Ascending aorta (tissue), 2 donors: Measurements from ENCODE around the gene ARPC4. TPM values are rescaled to one million over a fixed set of nuclear protein-coding genes. Genes with fewer than 3 reads are reported as not detected.

ENCODE experiments used
- DNase-seq, 2 donors: peaks; one replicate each; pipeline ENCODE4 v3.0.0-alpha.2; 2019; ENCODE audit warnings: low spot score in 2 of 2
- H3K27ac ChIP-seq, 2 donors: fragments of 200-600 bp; sonication (generic); one replicate each; pipeline ENCODE4 v1.5.1; 2016 to 2017; ENCODE audit warnings: mild to moderate bottlenecking in 1 of 2
- H3K27me3 ChIP-seq: fragments of 200-600 bp; sonication (generic); one replicate; pipeline ENCODE4 v1.5.1; 2017
- H3K36me3 ChIP-seq, 2 donors: fragments of 200-600 bp; sonication (generic); one replicate each; pipeline ENCODE4 v1.5.1; 2016
- H3K4me1 ChIP-seq, 2 donors: fragments of 200-600 bp; sonication (generic); one replicate each; pipeline ENCODE4 v1.5.1; 2016 to 2017; ENCODE audit warnings: mild to moderate bottlenecking in 1 of 2
- H3K4me3 ChIP-seq, 2 donors: fragments of 200-600 bp; sonication (generic); one replicate each; pipeline ENCODE4 v1.5.1; 2016 to 2017; ENCODE audit warnings: mild to moderate bottlenecking in 1 of 2
- H3K9me3 ChIP-seq, 2 donors: fragments of 200-600 bp; sonication (generic); one replicate each; pipeline ENCODE4 v1.5.1; 2016
- intact Hi-C: fragments of 100-400 bp; cut with DNase I; formaldehyde crosslinking; loops from one replicate; pipeline ENCODE4 v1.15.1; 2023
- total RNA-seq: library from RNA; depleted of rRNA; stranded (reverse); fragments of >200 nt; gene quantifications from one replicate; pipeline ENCODE4 v1.1.0, GENCODE V29; 2016
- TF ChIP-seq, protein P1 (sequence below), 3 experiments: fragments of 200-600 bp in 2 of 3; fragments of 450-650 bp in 1 of 3; sonication (generic) in 2 of 3; IDR thresholded peaks; one replicate each; pipeline ENCODE4 v1.5.1; 2016 to 2019; ENCODE audit warnings: antibody characterized with exemption in 3 of 3, mild to moderate bottlenecking in 1 of 3, moderate library complexity in 1 of 3

Gene ARPC4
- 160 TPM for total RNA-seq

- H3K4me1 ChIP-seq, result peaks cover 6 to 22% of the 10 kb centered on the region in 2 donors
- intact Hi-C loops, result loop anchor here (1.0 to 5.0 kb wide), 11 partner anchors 18 to 350 kb away; partner anchors contain the start of genes BRPF1, CRELD1, IL17RC and OGG1
Observed at GRCh38 chr3:9792405-9793160, at the start of gene ARPC4, which contains the start of gene TADA3. Gene ARPC4, plus strand, starts transcription at chr3:9793082. Its CDS starts 40 bp downstream, at chr3:9793122. Gene TADA3, minus strand, starts transcription at chr3:9792473. Its CDS starts 1,007 bp downstream, at chr3:9791466.

DNA sequence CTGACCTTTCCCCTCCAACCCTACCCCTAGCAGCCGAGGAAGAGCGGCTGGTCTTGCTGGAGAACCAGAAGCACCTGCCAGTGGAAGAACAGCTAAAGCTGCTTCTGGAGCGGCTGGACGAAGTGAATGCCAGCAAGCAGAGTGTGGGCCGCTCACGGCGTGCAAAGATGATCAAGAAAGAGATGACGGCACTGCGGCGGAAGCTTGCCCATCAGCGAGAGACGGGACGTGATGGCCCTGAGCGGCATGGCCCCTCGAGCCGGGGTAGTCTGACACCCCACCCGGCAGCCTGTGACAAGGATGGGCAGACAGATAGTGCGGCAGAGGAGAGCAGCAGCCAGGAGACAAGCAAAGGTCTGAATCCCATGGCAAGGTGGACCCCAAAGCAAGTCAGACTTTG is 49.3 kb upstream of the ARPC4 start:
- no peak overlapping the region for H3K27ac ChIP-seq
- no peaks in the 10 kb centered on the region for H3K9me3 ChIP-seq
- DNase-seq, result no peak
- TF ChIP-seq, protein P1, sequence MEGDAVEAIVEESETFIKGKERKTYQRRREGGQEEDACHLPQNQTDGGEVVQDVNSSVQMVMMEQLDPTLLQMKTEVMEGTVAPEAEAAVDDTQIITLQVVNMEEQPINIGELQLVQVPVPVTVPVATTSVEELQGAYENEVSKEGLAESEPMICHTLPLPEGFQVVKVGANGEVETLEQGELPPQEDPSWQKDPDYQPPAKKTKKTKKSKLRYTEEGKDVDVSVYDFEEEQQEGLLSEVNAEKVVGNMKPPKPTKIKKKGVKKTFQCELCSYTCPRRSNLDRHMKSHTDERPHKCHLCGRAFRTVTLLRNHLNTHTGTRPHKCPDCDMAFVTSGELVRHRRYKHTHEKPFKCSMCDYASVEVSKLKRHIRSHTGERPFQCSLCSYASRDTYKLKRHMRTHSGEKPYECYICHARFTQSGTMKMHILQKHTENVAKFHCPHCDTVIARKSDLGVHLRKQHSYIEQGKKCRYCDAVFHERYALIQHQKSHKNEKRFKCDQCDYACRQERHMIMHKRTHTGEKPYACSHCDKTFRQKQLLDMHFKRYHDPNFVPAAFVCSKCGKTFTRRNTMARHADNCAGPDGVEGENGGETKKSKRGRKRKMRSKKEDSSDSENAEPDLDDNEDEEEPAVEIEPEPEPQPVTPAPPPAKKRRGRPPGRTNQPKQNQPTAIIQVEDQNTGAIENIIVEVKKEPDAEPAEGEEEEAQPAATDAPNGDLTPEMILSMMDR (IDR thresholded peaks at IDR 0.05), result no peak
- H3K27me3 ChIP-seq, result no peaks in the 10 kb centered on the region
- H3K4me3 ChIP-seq, result no peak overlapping the region
- intact Hi-C loops, result no loop called here
- H3K36me3 ChIP-seq, result peaks cover 88 to 91% of the 10 kb centered on the region in 2 donors
- H3K4me1 ChIP-seq, result no peaks in the 10 kb centered on the region

More at GRCh38 chr3:9792405-9793160, at the start of gene ARPC4, which contains the start of gene TADA3:
- H3K27ac ChIP-seq, result peak within 1 kb of the TSS; percentile 95 to 98
- DNase-seq, result peak; percentile 71 to 96
- peak within 1 kb of the TSS; percentile 75 to 84 for H3K4me3 ChIP-seq
- no peaks in the 10 kb centered on the region for H3K9me3 ChIP-seq
- H3K27me3 ChIP-seq, result no peaks in the 10 kb centered on the region
- peaks cover 17 to 24% of the 10 kb centered on the region in 2 donors for H3K36me3 ChIP-seq
- TF ChIP-seq, protein P1 (IDR thresholded peaks at IDR 0.05), result peak in 2 of 3 experiments; percentile 7 to 28

GRCh38 chr3:9744162-9744561 is 48.7 kb upstream of the ARPC4 start:
- TF ChIP-seq, protein P1 (IDR thresholded peaks at IDR 0.05), result no peak
- Histone ChIP-seq H3K36me3 (peaks cover 82 to 85% of the 10 kb centered on the region in 2 donors), H3K4me1 (peaks cover 0 to 3% of the 10 kb centered on the region in 2 donors), H3K27me3 (no peaks in the 10 kb centered on the region), H3K27ac (no peak overlapping the region), H3K9me3 (no peaks in the 10 kb centered on the region), H3K4me3 (no peak overlapping the region)
- DNase-seq, result no peak
- intact Hi-C loops, result no loop called here

- H3K9me3 ChIP-seq, result no peaks in the 10 kb centered on the region
- intact Hi-C loops, result no loop called here
- H3K36me3 ChIP-seq, result peaks cover 69 to 72% of the 10 kb centered on the region in 2 donors
- H3K27me3 ChIP-seq, result no peaks in the 10 kb centered on the region
- H3K4me1 ChIP-seq, result peaks cover 0 to 4% of the 10 kb centered on the region in 2 donors
- DNase-seq, result no peak
- no peak overlapping the region for H3K4me3 ChIP-seq
- TF ChIP-seq, protein P1 (IDR thresholded peaks at IDR 0.05), result no peak
- H3K27ac ChIP-seq, result no peak overlapping the region
Observed at GRCh38 chr3:9745521-9745920, 47.4 kb upstream of the ARPC4 start.

- H3K9me3 ChIP-seq, result no peaks in the 10 kb centered on the region
- TF ChIP-seq, protein P1 (IDR thresholded peaks at IDR 0.05), result no peak
- peaks cover 62 to 63% of the 10 kb centered on the region in 2 donors for H3K36me3 ChIP-seq
- no peaks in the 10 kb centered on the region for H3K27me3 ChIP-seq
- H3K4me3 ChIP-seq, result no peak overlapping the region
- intact Hi-C loops, result no loop called here
- peaks cover 0 to 9% of the 10 kb centered on the region in 2 donors for H3K4me1 ChIP-seq
- DNase-seq, result no peak
- H3K27ac ChIP-seq, result no peak overlapping the region
Observed at GRCh38 chr3:9746330-9746729, 46.6 kb upstream of the ARPC4 start.
